GM18870 (cell line): Measurements from ENCODE around the gene GLIPR2.
"Not testable (repeated sequence)": the region's sequence is repeated elsewhere in the genome, so short reads cannot be mapped to it uniquely, and the experiment has no call there.

Experiments used
- ATAC-seq: cut with Tn5 transposase; IDR thresholded peaks from one replicate; pipeline ENCODE4 v1.9.1; 2021; ENCODE audit warnings: moderate library complexity; ENCODE audit not compliant: unreplicated experiment

GLIPR2 gene

DNA sequence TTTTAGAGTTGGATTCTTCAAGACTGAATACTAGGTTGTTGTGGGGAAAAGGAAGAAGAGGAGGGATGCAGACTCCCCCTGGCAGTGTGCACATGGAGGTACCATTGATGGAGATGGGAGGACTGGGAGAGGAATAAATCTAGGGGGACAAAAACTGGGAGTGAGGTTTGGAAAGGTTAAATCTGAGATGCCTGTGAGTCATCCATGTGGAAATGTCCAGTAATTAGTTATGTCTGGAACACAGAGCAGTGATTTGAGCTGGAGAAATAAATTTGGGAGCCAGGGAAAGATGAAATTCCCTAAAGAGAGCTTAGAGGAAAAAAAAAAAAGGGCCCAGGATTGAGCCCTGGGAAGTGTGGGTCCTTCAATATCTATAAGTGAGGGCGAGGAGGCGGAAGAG, 24.7 kb downstream of the GLIPR2 start:
- no peak for ATAC-seq

- no peak for ATAC-seq
These were observed 25.7 kb downstream of the GLIPR2 start for GRCh38 chr9:36162211-36162738.

DNA sequence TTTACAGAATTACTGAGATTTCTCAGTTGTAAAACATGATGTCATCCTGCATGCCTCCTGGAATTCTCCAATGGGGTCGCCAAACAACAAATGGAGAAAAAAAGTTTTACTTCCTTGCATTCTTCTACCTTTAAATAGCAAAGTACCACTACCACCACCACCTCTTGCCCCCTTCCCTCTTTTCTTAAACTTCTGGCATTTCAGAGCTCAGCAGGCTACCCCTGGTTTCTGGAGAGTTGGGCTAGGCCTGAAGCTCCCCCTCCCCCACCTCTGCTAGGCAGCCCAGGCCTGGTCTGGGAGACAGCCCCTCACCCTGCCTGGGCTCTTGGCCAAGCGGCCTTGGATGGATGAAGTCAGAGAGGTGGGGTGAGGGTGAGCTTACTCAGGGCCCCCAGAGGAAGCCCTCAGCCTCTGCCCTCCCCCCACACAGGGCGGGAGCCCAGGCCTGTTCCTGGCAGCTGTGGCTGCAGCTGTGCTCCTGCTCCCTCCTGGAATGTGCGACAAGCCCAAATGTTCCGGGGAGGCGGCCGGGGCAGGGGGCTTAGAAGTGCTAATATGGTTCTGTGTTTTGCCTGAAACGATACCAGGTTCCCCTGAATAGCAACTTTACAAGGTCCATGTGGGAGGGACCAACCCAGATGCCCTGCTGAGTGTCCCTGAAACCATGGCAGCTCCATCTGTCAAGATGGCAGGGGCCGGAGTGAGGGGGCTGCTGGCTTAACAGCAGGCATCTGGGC, 26.7 kb downstream of the GLIPR2 start:
- no peak for ATAC-seq

DNA sequence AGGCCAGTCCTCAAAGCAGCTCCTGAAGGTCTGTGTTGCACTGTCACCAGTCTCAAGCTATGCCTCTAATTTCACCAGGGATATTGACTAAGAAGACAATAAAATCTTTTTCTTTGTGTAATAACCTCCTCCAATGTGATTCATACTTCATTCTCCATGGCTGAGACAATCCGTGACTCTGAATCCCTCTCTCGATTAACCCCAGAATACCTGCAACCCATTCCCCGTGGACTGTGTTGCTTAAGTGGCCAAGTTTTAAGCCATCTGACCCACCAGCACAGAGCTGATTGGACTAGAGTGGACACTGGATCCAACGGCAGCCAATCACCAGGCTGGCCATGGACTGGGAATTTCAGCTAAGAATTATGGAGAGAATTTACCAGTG, 27.2 kb downstream of the GLIPR2 start:
- ATAC-seq = no peak

DNA sequence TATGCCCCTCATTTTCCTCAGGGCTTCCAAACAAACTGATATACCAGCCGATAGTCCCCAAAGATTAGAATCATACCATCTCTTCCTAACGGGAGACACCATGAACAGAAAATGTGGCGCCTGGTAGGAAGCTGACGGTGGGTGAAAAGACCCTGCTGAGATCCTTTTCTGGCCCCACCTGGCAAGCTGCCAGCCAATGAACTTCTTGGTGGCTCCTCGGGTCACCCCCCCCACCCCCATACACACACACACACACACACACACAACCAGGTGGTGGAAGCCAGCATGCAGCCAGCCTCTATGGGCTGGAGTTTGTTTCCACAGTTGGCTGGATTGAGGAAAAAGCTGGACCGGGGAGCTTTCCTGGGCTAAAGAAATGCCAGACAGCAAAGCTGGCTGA, 27.8 kb downstream of the GLIPR2 start:
- ATAC-seq = no peak

DNA sequence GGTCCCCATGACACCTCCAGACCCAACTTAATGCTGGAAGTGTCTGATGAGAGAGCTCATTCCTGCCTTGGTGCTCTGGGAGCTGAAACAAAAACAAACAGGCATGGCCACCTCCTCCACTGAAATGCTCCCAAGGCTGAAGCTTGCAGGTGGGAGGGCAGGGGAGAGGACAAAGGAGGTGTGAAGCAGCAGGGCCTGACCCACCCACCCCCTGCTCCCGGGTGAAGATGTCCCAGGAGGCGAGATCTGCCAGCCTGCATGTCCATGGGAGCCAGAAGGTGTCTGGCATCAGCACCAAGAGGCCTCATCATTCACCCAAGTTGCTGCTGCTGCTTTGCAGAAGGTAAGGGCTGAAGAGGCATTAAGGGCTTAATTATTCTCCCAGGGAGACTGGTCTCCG, 28.5 kb downstream of the GLIPR2 start:
- no peak for ATAC-seq

DNA sequence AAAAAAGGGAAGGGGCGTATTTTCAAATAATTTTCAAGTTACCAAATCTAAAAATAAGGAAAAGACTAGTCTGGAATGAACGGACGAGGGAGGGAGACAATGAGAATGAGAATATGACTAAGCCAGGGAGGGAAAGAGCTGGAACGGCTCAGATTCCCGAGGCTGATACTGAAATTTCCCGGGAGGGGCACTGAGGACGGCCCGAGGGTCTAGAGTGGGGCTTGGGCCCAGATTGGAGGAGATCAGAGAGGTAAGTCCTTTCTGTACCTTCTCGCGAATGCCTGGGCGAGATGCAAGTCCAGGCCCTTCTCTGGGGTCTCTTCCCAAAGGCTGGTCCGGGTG, 29.3 kb downstream of the GLIPR2 start:
- ATAC-seq = no peak

DNA sequence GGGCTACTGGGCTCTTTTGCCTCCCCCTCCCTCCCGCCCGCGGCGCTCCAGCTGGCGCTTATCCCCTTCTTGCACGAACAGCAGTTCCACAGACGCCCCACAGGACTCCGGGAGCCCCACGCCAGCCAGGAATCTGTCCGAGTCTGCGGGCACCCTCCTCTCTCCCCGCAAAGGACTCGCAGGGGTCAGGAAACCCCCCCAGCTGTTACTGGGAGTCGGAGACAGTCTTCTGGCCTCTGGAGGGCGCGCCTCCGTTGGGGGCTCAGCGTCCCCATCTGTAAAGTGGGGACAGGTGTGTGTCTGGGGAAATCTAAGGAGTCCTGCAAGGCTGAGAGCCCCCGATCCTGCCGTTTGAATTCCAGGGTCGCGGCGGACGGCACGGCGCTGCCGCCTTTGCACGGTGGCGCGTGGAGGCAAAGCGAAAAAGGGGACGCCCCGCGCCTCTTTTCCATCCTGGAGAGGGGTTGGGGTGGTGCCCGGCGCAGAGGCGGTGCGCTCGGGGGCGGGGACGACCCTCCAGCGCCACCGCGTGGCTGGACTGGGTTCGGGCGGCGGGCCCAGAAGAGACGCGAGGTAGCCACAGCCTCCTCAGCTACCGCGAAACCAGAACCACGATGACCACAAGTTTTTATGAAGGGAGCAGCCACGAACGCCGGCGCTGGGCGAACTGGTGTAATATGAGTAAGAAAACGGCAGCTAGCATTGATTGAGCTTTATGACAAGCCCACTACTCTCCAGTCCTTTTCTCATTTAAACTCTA, 29.8 kb downstream of the GLIPR2 start:
- ATAC-seq = peak; percentile 50

DNA sequence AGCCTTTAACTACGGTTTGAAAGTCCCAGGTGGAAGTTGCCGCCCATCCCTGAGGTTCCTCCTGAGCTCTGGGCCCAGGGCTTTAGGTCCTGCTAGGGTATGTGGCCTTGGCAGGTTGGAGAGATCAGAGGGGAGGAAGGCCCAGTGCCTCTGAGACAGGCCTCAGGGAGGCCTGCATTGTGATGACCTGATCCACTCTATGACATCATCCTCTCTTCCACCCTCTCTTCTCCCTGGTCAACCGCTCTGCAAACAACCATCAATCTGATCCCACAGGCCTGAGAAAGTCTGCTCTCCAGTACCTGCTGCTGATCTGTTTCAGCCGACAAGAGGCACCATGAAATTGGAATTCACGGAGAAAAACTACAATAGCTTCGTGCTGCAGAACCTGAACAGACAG, 32.6 kb downstream of the GLIPR2 start, which contains the start of gene CCIN:
CCIN (plus strand) TSS at position 223 of the 400 bp plus-strand sequence; CDS start at position 338, 115 bp downstream.
- no peak for ATAC-seq

DNA sequence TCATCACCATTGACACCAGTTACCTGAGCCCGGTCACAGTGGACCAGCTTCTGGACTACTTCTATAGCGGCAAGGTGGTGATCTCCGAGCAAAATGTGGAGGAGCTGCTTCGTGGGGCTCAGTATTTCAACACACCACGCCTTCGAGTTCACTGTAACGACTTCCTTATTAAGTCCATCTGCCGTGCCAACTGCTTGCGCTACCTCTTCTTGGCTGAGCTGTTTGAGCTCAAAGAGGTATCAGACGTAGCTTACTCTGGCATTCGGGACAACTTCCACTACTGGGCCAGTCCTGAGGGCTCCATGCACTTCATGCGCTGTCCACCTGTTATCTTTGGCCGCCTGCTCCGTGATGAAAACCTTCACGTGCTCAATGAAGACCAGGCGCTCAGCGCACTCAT, 33.2 kb downstream of the GLIPR2 start:
- ATAC-seq = no peak

- ATAC-seq = no peak
These were observed 34.0 kb downstream of the GLIPR2 start for GRCh38 chr9:36170531-36170930.

DNA sequence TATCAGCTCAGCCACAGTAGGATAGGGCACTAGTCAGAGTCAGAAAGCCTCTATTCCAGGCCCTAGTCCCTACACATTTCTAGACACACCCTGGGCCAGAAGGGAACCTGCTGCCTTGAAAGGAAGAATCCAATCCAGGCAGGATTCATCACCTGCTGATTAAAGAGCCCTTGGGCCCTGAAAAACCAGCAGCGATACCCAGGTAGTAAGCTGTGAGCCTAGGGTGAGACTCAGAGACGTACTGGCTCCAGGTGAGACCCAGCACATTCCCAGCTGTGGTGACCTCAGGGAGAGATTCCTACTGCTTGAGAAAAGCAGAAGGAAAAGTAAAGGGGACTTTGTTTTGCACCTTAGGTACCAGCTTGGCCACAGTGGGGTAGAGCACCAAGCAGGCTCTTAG, 37.3 kb downstream of the GLIPR2 start:
- ATAC-seq = no peak

DNA sequence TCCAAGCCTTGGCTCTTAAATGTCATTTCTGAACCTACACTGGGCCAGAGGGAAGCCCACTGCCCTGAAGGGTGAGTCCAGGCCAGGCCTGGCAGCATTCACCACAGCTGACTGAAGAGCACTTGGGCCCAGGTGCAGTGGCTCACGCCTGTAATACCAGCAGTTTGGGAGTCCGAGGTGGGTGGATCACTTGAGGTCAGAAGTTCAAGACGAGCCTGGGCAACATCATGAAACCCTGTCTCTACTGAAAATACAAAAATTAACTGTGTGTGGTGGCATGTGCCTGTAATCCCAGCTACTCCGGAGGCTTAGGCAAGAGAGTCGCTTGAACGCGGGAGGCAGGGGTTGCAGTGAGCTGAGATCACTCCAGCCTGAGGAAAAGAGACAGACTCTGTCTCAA, 37.7 kb downstream of the GLIPR2 start:
- ATAC-seq = no peak

- no peak for ATAC-seq
These were observed 38.2 kb downstream of the GLIPR2 start for GRCh38 chr9:36174731-36175130.

DNA sequence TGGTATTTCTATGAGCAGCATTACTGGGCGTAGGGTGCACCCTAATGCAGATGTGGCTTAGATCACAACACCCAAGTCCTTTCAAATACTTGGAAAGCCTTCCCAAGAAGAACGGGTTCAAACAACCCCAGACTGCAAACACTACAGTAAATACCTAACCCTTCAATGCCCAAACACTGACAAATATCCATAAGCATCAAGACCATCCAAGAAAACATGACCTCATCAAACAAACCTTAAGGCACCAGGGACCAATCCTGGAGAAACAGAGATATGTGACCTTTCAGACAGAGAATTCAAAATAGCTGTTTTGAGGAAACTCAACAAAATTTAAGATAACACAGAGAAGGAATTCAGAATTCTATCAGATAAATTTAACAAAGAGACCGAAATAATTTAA, 38.7 kb downstream of the GLIPR2 start:
- ATAC-seq = not testable (repeated sequence)

- not testable (repeated sequence) for ATAC-seq
These were observed 40.0 kb downstream of the GLIPR2 start for GRCh38 chr9:36176496-36176895.

DNA sequence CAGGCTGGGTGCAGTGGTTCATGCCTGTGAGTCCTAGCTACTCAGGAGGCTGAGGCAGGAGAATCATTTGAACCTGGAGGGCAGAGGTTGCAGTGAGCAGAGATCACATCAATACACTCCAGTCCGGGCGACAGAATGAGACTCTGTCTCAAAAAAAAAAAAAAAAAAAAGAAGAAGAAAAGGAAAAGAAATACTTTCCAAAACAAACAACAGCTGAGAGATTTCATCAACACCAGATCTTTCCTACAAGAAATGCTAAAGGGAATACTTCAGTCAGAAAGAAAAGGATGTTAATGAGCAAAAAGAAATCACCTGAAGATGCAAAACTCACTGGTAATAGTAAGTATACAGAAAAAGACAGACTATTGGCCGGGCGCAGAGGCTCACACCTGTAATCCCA, 41.0 kb downstream of the GLIPR2 start:
- ATAC-seq = no peak

- not testable (repeated sequence) for ATAC-seq
These were observed 43.7 kb downstream of the GLIPR2 start for GRCh38 chr9:36180243-36180642.

DNA sequence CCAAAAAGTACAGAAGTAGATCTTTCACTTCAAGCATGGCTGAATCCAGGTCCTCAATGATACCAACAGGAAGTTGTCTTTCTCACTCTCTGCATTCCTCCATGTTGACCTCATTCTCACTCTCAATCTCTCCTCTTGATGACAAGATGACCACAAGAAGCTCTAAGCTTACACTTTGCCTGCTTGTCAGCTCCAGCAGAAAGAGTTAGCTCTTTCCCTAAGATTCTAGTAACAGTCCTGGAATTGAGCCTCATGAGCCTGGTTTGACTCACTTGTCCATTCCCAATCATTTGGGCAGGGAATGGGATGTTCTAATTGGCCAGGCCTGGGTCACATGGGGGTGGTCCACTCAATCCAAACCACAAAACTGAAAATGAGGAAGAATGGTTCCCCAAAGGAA, 50.9 kb downstream of the GLIPR2 start:
- no peak for ATAC-seq

DNA sequence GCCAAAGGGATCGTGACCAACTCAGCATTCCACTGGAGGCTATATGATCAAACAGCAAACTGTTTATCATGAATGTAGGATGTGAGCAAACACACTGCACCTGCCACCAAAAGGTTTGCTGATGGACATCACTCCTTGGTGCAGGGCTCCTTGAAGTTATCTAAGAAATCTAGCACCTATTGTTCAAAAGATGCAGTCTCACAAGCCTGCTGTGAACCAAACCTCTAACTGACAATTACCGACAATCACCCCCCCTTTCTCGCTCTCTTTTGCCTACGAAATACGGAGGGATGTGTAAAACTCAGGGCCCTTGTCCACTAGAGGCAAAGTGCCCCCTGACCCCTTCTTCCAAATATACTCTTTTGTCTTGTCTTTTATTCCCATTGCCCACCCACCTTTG, 51.7 kb downstream of the GLIPR2 start:
- ATAC-seq = no peak

- ATAC-seq = no peak
These were observed 53.4 kb downstream of the GLIPR2 start for GRCh38 chr9:36189976-36190375.
